Fibroblast of pulmonary artery (primary cell): Measurements from ENCODE around the gene RBM33.

Experiments used
- DNase-seq: peaks from one replicate; pipeline ENCODE4 v3.0.0-alpha.2; 2010; ENCODE audit warnings: low read depth
- H3K4me3 ChIP-seq: replicated peaks from 2 replicates; pipeline ENCODE4 v1.5.1; 2011; ENCODE audit warnings: low read depth, mild to moderate bottlenecking, control low read depth, low read length, moderate library complexity
- CTCF ChIP-seq: IDR thresholded peaks from 2 replicates; pipeline ENCODE4 v1.5.1; 2011; ENCODE audit warnings: mild to moderate bottlenecking, control low read depth, low read length, inconsistent platforms; ENCODE audit errors: missing control alignments

RBM33 gene

GRCh38 chr7:155795951-155796350 is 151.5 kb downstream of the RBM33 start:
- DNase-seq: no peak
- no peak for TF ChIP-seq CTCF
- no peak overlapping the region for H3K4me3 ChIP-seq

DNA sequence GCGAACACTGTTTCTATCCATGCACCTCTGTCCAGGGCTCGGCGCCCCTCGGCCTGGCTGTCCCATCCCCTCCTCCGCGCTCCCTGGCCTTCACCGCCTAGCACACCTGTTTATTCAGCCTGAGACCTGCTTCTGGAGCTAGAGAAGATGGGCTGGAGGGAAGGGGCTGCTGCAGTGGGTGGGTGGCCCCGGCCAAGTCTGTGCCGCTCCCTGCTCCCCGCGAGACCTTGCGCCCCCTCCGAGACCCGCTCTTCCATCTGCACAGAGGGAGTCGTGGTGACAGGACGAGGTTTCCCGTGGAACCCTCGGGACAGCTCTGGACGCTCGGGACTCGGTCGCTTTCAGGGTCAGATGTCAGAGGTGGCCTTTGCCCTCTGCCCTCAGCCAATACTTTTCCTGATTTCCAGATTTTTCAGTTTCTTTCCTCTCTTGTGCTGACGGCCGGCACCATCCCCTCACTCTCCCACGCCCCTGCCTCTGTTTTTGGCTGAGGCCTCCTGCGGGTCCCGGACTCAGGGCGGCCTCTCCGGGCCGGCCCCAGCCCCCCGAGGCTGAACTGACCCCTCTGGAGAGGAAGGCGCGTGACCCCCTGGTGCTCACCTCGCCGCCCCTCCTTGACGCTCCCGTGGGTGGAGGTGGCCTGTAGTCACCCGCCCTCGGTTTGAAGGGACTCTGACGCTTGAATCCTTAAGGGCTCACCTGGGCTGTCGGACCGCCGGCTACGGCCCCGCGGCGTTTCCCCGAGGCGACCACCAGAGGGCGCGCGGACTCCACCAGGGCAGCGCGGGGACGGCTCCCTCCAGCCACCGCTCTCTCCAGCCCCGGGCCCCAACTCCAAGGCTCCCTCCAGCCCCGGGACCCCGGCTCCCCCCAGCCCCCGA is 152.2 kb downstream of the RBM33 start:
- peak; percentile 46 for DNase-seq
- peak; percentile 58 for TF ChIP-seq CTCF
- no peak overlapping the region for H3K4me3 ChIP-seq

- no peak for TF ChIP-seq CTCF
- no peak overlapping the region for H3K4me3 ChIP-seq
- no peak for DNase-seq
Measured at GRCh38 chr7:155797262-155798250, 153.1 kb downstream of the RBM33 start.

DNA sequence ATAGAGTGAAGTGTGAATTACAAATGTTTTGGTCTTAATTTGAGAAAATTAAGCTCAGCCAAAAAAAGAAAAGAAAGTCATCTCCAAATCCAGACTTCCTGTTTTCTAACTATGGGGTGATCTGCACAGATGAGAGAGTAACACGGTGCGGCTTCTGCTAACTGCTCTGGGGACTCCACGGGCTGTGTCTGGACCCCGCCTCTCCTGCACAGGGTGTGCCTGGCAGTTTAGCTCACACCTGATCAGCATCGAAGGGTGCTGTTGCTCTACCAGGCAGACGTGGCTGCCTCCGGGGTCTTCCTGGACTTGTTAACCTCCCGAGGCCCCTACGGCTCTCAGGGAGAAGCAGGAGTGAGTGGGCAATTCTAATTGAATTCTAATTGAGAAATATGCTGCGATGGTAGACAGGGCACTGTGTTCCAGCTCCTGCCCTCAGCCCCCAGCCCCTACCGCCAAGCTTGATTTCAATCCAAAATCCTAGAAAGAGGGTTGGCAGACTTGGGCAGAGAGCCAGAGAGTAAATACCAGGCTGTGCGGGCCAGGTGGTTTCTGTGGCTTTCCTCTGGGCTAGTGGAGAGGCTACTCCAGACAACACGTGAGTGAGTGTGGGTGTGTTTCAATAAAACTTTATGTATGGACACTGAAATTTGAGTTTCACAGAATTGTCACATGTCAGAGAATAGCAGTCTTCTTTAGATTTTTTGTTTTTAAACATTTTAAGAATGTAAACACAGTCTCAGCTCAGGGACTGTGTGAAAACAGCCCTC is 154.4 kb downstream of the RBM33 start:
- no peak for TF ChIP-seq CTCF
- no peak for DNase-seq
- peak overlapping the region; percentile 10 for H3K4me3 ChIP-seq

DNA sequence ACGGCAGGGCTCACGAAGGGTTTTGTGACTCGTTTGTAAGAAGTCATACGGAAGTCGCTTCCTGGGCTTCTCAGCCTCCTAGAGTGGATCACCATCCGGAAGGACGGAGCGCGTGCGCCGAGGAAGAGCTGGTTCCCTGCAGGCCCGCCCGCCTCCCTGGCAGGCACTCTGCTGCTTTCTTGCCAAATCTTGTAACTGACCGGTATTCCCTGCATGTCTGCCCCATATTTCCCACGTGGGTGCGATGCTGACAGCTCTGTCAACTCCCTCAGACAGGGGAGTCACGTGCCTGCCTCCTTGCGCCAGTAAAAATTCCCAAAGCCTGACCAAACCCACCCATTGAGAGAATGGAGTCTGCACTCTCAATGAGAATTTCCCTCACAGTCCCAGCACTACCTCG is 155.1 kb downstream of the RBM33 start:
- H3K4me3 ChIP-seq: peak overlapping the region; percentile 10
- no peak for TF ChIP-seq CTCF
- peak; percentile 76 for DNase-seq

- H3K4me3 ChIP-seq: no peak overlapping the region
- TF ChIP-seq CTCF: no peak
- no peak for DNase-seq
Measured at GRCh38 chr7:155800301-155800700, 155.8 kb downstream of the RBM33 start.
